ENCODE measurements around the gene OR4A47. TPM values are rescaled to one million over a fixed set of nuclear protein-coding genes. Genes with fewer than 3 reads are reported as not detected.
"Not testable (repeated sequence)": the region's sequence is repeated elsewhere in the genome, so short reads cannot be mapped to it uniquely, and the experiment has no call there.

OR4A47 gene, protein sequence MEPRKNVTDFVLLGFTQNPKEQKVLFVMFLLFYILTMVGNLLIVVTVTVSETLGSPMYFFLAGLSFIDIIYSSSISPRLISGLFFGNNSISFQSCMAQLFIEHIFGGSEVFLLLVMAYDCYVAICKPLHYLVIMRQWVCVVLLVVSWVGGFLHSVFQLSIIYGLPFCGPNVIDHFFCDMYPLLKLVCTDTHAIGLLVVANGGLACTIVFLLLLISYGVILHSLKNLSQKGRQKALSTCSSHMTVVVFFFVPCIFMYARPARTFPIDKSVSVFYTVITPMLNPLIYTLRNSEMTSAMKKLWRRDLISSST
- not detected for polyA plus RNA-seq (ENCODE audit: insufficient read length in 4 of 4)

DNA sequence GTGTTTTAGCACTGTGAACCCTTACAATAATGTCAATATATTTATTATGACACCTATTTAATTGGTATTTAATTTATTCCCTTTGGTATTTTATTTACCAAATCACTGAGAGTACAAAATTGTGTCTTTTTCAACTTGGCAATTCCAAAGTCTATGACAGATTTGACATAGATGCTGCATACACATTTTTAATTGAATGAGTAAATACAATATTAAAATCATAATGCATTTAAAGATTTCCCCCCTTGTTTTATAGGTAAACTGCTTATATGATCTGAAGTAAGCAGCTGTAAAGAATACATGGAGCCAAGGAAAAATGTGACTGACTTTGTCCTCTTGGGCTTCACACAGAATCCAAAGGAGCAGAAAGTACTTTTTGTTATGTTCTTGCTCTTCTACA lies at the start of gene OR4A47:
TSS of gene OR4A47 (plus strand) at position 301 of the 400 bp plus-strand sequence. CDS start at position 301, 0 bp downstream.
- not testable (repeated sequence) for DNase-seq (ENCODE audit: low read depth in 4 of 4, low spot score in 2 of 4)

DNA sequence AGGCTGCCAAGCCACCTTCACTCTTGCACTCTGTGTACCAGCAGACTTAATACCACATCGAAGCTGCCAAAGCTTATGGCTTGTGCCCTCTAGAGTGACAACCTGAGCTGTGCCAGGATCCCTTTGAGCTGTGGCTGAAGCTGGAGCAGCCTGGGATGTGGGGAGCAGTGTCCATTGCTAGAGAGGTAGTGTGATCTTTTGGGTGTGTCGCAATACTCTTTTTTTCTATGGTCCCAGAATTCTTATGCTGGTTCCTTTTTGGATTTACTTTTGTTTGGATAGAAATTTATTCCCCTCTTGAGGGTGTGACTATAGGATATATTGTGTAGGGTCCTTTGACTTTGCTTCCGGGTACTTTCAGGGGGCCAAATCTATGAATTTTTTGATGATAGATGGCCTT lies 32.7 kb upstream of the OR4A47 start:
- not testable (repeated sequence) for DNase-seq (ENCODE audit: low read depth in 4 of 4, low spot score in 2 of 4)

DNA sequence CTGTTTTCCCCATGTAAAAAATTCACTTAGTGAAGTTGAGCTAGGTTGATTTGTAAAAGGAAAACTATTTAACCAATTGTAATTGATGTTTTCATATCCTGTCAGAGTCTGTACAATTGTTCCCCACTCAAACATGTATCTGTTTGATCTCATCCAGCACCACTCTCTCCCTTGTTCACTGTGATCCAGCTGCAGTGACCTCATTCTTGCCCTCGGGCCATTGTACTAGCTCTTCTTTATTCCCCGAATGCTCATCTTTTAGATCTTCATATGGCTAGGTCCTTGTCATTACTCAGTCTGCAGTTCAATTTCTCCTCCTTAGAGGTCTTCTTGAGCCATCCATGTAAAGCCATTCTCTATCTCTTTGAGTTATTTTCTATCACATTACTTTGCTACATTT lies 14.6 kb upstream of the OR4A47 start:
- DNase-seq (ENCODE audit: low read depth in 4 of 4, low spot score in 2 of 4), result not testable (repeated sequence)

GRCh38 chr11:48474703-48475102 lies 13.9 kb upstream of the OR4A47 start:
- not testable (repeated sequence) for DNase-seq (ENCODE audit: low read depth in 4 of 4, low spot score in 2 of 4)

GRCh38 chr11:48506169-48506568 lies 17.6 kb downstream of the OR4A47 start:
- DNase-seq (ENCODE audit: low read depth in 4 of 4, low spot score in 2 of 4), result not testable (repeated sequence)

DNA sequence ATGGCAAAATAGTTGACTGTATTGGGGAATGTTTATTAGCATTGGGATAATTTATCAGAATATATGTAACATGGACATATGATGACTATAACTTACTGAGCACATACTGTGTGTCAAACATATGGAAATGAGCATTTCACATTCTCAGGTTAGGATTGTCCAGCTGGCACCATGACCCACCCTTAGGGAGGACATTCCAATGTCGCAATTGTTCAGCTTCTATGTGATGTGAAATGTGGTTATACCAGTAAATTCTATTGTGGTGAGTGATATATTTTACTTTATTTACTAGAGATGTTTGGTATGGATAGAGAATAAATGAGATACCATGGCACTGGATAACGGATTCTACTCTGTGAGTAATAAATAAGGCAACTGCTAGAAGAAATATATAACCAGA lies 50.4 kb downstream of the OR4A47 start:
- no peak for DNase-seq (ENCODE audit: low read depth in 4 of 4, low spot score in 2 of 4)

Other genes with a start within 250 kb of the OR4A47 start
- not detected for gene OR4X2, start 243.7 kb upstream of the OR4A47 start, polyA plus RNA-seq (ENCODE audit: insufficient read length in 4 of 4)
- gene OR4X1, start 224.9 kb upstream of the OR4A47 start, polyA plus RNA-seq (ENCODE audit: insufficient read length in 4 of 4), result not detected
- gene OR4S1, start 182.6 kb upstream of the OR4A47 start, polyA plus RNA-seq (ENCODE audit: insufficient read length in 4 of 4), result not detected
- gene OR4C3, start 163.9 kb upstream of the OR4A47 start, polyA plus RNA-seq (ENCODE audit: insufficient read length in 4 of 4), result not detected
- not detected for gene OR4C5, start 122.3 kb upstream of the OR4A47 start, polyA plus RNA-seq (ENCODE audit: insufficient read length in 4 of 4)